Right cardiac atrium (tissue), 5 donors: ENCODE measurements around the gene CPSF4L. TPM values are rescaled to one million over a fixed set of nuclear protein-coding genes. Genes with fewer than 3 reads are reported as not detected.

Experiments used
- ATAC-seq, 2 donors: fragments of 200-7000 bp; cut with Tn5 transposase; one replicate each; pipeline versions ENCODE4 v1.8.0 to v1.9.1; 2020; ENCODE audit warnings: moderate library complexity in 2 of 2, mild to moderate bottlenecking in 1 of 2
- DNase-seq, 3 donors: peaks; one replicate each; pipeline ENCODE4 v3.0.0-alpha.2; 2020
- H3K27ac ChIP-seq: one replicate; pipeline ENCODE4 v1.5.1; 2013; ENCODE audit warnings: mild to moderate bottlenecking, low read length, control low read depth, moderate library complexity
- H3K27me3 ChIP-seq: one replicate; pipeline ENCODE4 v1.6.1; 2013; ENCODE audit not compliant: control insufficient read depth, insufficient read depth
- H3K4me1 ChIP-seq: one replicate; pipeline ENCODE4 v1.6.1; 2013; ENCODE audit warnings: low read length; ENCODE audit not compliant: control insufficient read depth, insufficient read depth
- H3K4me3 ChIP-seq: one replicate; pipeline ENCODE4 v1.5.1; 2013; ENCODE audit warnings: low read length, control low read depth
- H3K9me3 ChIP-seq: one replicate; pipeline ENCODE4 v1.6.1; 2013; ENCODE audit warnings: low read length; ENCODE audit not compliant: control insufficient read depth
- WGBS: extraction: QIAGEN DNeasy Blood & Tissue Kit; methylation state at CpG from one replicate; pipeline ENCODE4 v1.1.7; 2013; 5-methylcytosine and 5-hydroxymethylcytosine counted together
- intact Hi-C, 4 donors: fragments of 100-400 bp; cut with DNase I; formaldehyde crosslinking; loops; one replicate each; pipeline versions ENCODE4 v1.11.0 to v1.14.0; 2022 to 2023
- polyA plus RNA-seq: library from polyadenylated mRNA; stranded (reverse); fragments of 200-250 nt; gene quantifications from one replicate; pipeline ENCODE4 v1.2.3, GENCODE V29; 2013
- total RNA-seq, 4 donors: library from RNA; stranded (reverse); fragmentation: NEBNext Ultra II Directional; extraction: Animal tissue kit (Norgen Biotek cat#: 25700); gene quantifications; one replicate each; pipeline ENCODE4 v1.2.1, GENCODE V29; 2021
- donor health status: healthy with polysubstance abuse.
- donor health status: DM: no; HTN: yes; CAD: no.
- donor health status: DM: no; HTN: no; CAD: no.
- donor health status: DM: no; HTN: yes; CAD: no; lungs with severe emphysema.
- donor health status: DM: yes; HTN: yes; CAD: no.

Gene CPSF4L
- total and polyA plus RNA-seq, 5 donors, result not detected

GRCh38 chr17:73231395-73231794 is 30.3 kb downstream of the CPSF4L start:
- under 1% methylated on average over 20 of the region's 20 CpGs for WGBS
- Histone ChIP-seq H3K9me3 (no peaks in the 10 kb centered on the region), H3K27ac (peak overlapping the region; percentile 55), H3K27me3 (no peaks in the 10 kb centered on the region), H3K4me3 (peak overlapping the region; percentile 80), H3K4me1 (no peaks in the 10 kb centered on the region)
- ATAC-seq, result no peak
- intact Hi-C loops, result loop anchor here in 1 of 4 donors (5.0 kb wide), 1 partner anchor 39 kb away; the partner anchor contains the start of gene COG1
- DNase-seq, result no peak

DNA sequence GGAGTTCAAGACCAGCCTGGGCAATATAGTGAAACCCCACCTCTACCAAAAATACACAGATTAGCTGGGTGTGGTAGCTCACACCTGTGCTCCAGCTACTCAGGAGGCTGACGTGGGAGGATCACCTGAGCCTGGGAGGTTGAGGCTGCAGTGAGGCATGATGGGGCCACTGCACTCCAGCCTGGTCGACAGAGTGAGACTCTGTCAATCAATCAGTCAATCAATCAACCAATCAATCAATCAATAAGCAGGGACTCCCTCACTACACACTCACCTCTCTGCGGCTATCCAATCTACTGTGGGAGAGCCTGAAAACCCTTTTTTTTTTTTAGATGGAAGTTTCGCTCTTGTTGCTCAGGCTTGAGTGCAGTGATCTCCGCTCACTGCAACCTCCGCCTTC is 31.6 kb downstream of the CPSF4L start:
- 96% methylated on average over 6 of the region's 6 CpGs for WGBS
- no peak overlapping the region for H3K27ac ChIP-seq

DNA sequence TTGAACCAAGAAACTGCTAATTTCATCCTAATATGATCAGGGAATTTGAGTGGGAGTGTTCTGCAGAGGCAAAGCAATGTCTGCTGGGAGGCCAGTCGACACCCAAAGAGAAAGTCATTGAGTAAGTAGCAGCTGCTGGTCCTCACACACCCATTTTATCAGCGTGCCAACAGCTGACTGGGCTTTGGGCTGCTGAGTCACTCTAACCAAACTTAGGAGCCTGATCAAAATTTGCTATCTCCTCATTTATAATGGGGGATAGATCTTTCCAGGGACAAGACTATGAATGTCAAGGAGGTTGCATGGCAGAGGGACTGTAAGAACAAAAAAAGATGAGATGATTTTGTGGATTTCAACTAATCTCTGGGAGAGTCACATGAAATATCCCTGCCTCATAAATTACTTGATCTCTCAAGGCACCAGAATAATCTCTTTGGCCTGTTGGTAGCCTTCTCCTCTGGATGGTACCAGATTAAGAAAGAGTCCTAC is 32.9 kb downstream of the CPSF4L start:
- peak; percentile 72 to 88 (median 78) for DNase-seq
- H3K4me1 ChIP-seq, result peaks cover 3% of the 10 kb centered on the region
- H3K4me3 ChIP-seq, result no peak overlapping the region

More for the DNA sequence above, 31.6 kb downstream of the CPSF4L start:
- no peak for DNase-seq
- no peaks in the 10 kb centered on the region for H3K9me3 ChIP-seq
- intact Hi-C loops, result loop anchor here in 1 of 4 donors (5.0 kb wide), 1 partner anchor 38 kb away; the partner anchor contains the start of gene COG1
- H3K27me3 ChIP-seq, result no peaks in the 10 kb centered on the region
- H3K4me3 ChIP-seq, result no peak overlapping the region
- H3K4me1 ChIP-seq, result no peaks in the 10 kb centered on the region
- ATAC-seq, result no peak

DNA sequence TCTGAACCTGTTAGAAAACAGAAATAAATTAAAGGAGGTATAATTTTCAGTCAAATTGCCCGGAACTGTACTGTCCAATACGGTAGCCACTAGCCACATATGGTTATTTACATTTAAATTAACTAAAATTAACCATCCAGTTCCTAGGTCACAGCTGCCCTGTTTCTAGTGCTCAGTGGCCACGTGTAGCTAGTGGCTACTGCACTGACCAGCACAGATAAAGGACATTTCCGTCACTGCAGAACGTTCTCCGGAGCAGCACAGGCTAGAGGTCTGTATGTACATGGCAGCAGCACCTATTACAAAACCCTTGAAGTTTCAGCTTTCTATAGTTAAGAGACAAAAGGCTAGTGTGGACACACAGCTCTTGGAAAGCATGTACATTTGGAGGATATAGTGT is 33.7 kb downstream of the CPSF4L start:
- 43% methylated on average over 6 of the region's 6 CpGs for WGBS
- peaks cover 4% of the 10 kb centered on the region for H3K4me1 ChIP-seq
- H3K4me3 ChIP-seq, result no peak overlapping the region
- intact Hi-C loops, result no loop called here
- no peak for DNase-seq
- H3K9me3 ChIP-seq, result no peaks in the 10 kb centered on the region
- no peaks in the 10 kb centered on the region for H3K27me3 ChIP-seq
- ATAC-seq, result no peak
- no peak overlapping the region for H3K27ac ChIP-seq

More for the DNA sequence above, 32.9 kb downstream of the CPSF4L start:
- Histone ChIP-seq H3K9me3 (no peaks in the 10 kb centered on the region), H3K27me3 (no peaks in the 10 kb centered on the region), H3K27ac (no peak overlapping the region)
- intact Hi-C loops, result no loop called here
- ATAC-seq, result peak; percentile 47 to 58
- WGBS, result under 1% methylated on average over 2 of the region's 2 CpGs

DNA sequence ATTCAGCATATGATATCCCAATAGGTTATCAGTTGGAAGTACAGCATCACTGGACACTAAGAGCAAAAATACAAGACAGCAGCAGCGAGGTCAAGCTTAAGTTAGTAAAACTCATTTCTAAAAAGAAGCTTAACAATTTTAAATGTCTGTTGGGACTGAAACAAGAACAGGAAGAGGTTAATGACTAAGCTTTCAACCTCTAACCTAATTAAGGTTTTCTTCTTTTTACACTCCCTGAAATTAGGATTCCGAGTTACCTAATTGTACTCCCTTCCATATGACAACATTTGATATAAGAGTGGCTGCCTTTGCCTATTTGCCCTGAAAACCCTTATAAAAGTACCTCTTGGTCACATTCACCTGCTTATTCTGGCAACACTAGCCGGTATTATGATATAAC is 34.3 kb downstream of the CPSF4L start:
- no peak for ATAC-seq
- Histone ChIP-seq H3K27ac (no peak overlapping the region), H3K4me1 (peaks cover 4% of the 10 kb centered on the region), H3K4me3 (no peak overlapping the region), H3K9me3 (no peaks in the 10 kb centered on the region), H3K27me3 (no peaks in the 10 kb centered on the region)
- WGBS, result 68% methylated on average over 3 of the region's 3 CpGs
- intact Hi-C loops, result no loop called here
- no peak for DNase-seq

DNA sequence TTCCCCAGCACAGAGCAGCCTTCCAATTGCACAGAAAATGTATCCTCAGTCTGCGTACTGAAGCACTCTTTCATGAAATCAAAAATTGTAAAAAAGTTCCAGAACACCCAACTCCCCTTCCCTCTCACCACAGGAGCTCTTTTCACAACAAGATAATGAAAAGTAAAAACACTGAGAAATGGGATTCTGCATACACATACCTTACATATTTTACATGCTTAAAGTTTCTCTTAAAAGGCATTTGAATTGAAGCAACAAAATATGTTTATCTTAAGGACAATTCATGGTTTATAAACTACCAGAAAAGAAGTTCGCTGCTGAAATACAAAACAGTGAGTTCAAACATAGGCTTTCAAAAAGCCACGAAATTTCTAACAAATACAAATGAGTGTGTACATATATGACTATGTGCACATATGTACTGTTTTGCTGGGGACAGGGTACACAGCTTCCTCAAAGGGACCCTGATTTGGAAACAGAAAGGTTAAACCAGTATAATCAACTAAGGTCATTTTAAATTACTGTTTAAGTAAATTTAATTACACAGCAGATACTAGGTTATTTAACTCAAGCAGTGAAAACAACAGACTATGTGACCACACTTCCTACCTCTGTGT is 35.0 kb downstream of the CPSF4L start:
- WGBS, result 73% methylated on average over 3 of the region's 3 CpGs
- no peaks in the 10 kb centered on the region for H3K27me3 ChIP-seq
- no peak for ATAC-seq
- no peak overlapping the region for H3K4me3 ChIP-seq
- H3K27ac ChIP-seq, result no peak overlapping the region
- no peak for DNase-seq
- H3K9me3 ChIP-seq, result no peaks in the 10 kb centered on the region
- peaks cover 4% of the 10 kb centered on the region for H3K4me1 ChIP-seq
- intact Hi-C loops, result no loop called here

GRCh38 chr17:73224663-73225305 is 36.9 kb downstream of the CPSF4L start:
- H3K4me1 ChIP-seq, result peaks cover 4% of the 10 kb centered on the region
- no peaks in the 10 kb centered on the region for H3K9me3 ChIP-seq
- no peak for DNase-seq
- intact Hi-C loops, result no loop called here
- H3K4me3 ChIP-seq, result no peak overlapping the region
- 88% methylated on average over 5 of the region's 5 CpGs for WGBS
- no peak for ATAC-seq
- H3K27ac ChIP-seq, result no peak overlapping the region
- no peaks in the 10 kb centered on the region for H3K27me3 ChIP-seq

GRCh38 chr17:73224237-73224636 is 37.4 kb downstream of the CPSF4L start:
- Histone ChIP-seq H3K27ac (no peak overlapping the region), H3K4me1 (peaks cover 4% of the 10 kb centered on the region), H3K27me3 (no peaks in the 10 kb centered on the region), H3K9me3 (no peaks in the 10 kb centered on the region), H3K4me3 (no peak overlapping the region)
- ATAC-seq (no peak), DNase-seq (no peak)
- intact Hi-C loops, result no loop called here
- 84% methylated on average over 2 of the region's 2 CpGs for WGBS

DNA sequence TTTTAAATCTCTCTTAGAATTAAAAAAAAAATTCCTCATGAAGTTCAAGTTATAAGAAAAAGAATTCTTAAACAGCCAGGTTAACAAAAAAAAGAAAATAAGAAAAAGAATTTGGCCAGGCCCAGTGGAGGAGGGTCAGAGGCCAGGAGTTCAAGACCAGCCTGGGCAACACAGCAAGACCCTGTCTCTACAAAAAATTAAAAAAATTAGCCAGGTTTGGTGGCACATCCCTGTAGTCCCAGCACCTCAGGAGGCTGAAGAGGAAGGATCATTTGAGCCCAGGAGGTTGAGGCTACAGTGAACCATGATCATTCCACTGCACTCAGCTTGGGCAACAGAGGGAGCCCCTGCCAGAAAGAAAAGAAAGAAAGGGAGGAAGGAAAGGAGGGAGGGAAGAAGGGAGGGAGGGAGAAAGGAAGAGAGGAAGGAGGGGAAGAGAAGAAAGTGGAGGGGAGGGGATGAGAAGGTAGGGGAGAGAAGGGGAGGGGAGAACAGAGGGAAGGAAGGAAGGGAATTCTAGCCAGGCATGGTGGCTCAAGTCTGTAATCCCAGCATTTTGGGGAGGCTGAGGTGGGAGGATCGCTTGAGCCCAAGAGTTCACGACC is 38.0 kb downstream of the CPSF4L start:
- peaks cover 4% of the 10 kb centered on the region for H3K4me1 ChIP-seq
- 94% methylated on average over 2 of the region's 2 CpGs for WGBS
- no peaks in the 10 kb centered on the region for H3K9me3 ChIP-seq
- intact Hi-C loops, result no loop called here
- no peak overlapping the region for H3K27ac ChIP-seq
- DNase-seq (no peak), ATAC-seq (no peak)
- H3K27me3 ChIP-seq, result no peaks in the 10 kb centered on the region
- H3K4me3 ChIP-seq, result no peak overlapping the region

- intact Hi-C loops, result no loop called here
- no peak overlapping the region for H3K4me3 ChIP-seq
- ATAC-seq, result no peak
Measured at GRCh38 chr17:73215447-73215846, 46.2 kb downstream of the CPSF4L start.

GRCh38 chr17:73214851-73215250 is 46.8 kb downstream of the CPSF4L start:
- no peaks in the 10 kb centered on the region for H3K27me3 ChIP-seq
- no peaks in the 10 kb centered on the region for H3K4me1 ChIP-seq
- no peaks in the 10 kb centered on the region for H3K9me3 ChIP-seq
- no peak for ATAC-seq
- H3K27ac ChIP-seq, result no peak overlapping the region
- intact Hi-C loops, result no loop called here
- WGBS, result 80% methylated on average over 4 of the region's 4 CpGs
- no peak for DNase-seq
- no peak overlapping the region for H3K4me3 ChIP-seq

More at GRCh38 chr17:73215447-73215846, 46.2 kb downstream of the CPSF4L start:
- 100% methylated on average over 2 of the region's 2 CpGs for WGBS
- no peaks in the 10 kb centered on the region for H3K4me1 ChIP-seq
- no peak overlapping the region for H3K27ac ChIP-seq
- no peak for DNase-seq
- H3K27me3 ChIP-seq, result no peaks in the 10 kb centered on the region
- H3K9me3 ChIP-seq, result no peaks in the 10 kb centered on the region
